Keratinocyte (primary cell): ENCODE data around the gene PDZD2.

Experiments used
- CTCF ChIP-seq, 3 experiments: IDR thresholded peaks in 1 of 3; conservative IDR thresholded peaks in 1 of 3; optimal IDR thresholded peaks in 1 of 3; 2 replicates in 2 of 3; 3 replicates in 1 of 3; pipeline versions ENCODE3 to v1.5.1; 2011; ENCODE audit warnings: low read length in 3 of 3, mild to moderate bottlenecking in 3 of 3, moderate library complexity in 2 of 3, control low read depth in 1 of 3, inconsistent platforms in 1 of 3; ENCODE audit not compliant: insufficient read depth in 2 of 3; ENCODE audit errors: extremely low read depth in 1 of 3
- EZH2 ChIP-seq: IDR thresholded peaks from one replicate; pipeline ENCODE4 v1.6.1; 2012; ENCODE audit warnings: inconsistent platforms, mild to moderate bottlenecking, low read length, moderate library complexity

GRCh38 chr5:31730139-31730538 lies 91.2 kb downstream of the PDZD2 start:
- TF ChIP-seq CTCF (optimal IDR thresholded peaks at IDR 0.05 in 1 of 3, IDR thresholded peaks at IDR 0.05 in 1 of 3, conservative IDR thresholded peaks at IDR 0.05 in 1 of 3; ENCODE audit: extremely low read depth in 1 of 3, insufficient read depth in 2 of 3, low read length in 3 of 3) (no peak), EZH2 (no peak)
